Endothelial cell of hepatic sinusoid (primary cell): ENCODE data around the gene HIPK4.
"Not testable (repeated sequence)": the region's sequence is repeated elsewhere in the genome, so short reads cannot be mapped to it uniquely, and the experiment has no call there.

Experiments used
- in situ Hi-C: cut with HindIII; loops from 2 replicates; pipeline ENCODE4 v1.10.0; 2017; ENCODE audit warnings: low sequenced_read_pairs

The HIPK4 gene

DNA sequence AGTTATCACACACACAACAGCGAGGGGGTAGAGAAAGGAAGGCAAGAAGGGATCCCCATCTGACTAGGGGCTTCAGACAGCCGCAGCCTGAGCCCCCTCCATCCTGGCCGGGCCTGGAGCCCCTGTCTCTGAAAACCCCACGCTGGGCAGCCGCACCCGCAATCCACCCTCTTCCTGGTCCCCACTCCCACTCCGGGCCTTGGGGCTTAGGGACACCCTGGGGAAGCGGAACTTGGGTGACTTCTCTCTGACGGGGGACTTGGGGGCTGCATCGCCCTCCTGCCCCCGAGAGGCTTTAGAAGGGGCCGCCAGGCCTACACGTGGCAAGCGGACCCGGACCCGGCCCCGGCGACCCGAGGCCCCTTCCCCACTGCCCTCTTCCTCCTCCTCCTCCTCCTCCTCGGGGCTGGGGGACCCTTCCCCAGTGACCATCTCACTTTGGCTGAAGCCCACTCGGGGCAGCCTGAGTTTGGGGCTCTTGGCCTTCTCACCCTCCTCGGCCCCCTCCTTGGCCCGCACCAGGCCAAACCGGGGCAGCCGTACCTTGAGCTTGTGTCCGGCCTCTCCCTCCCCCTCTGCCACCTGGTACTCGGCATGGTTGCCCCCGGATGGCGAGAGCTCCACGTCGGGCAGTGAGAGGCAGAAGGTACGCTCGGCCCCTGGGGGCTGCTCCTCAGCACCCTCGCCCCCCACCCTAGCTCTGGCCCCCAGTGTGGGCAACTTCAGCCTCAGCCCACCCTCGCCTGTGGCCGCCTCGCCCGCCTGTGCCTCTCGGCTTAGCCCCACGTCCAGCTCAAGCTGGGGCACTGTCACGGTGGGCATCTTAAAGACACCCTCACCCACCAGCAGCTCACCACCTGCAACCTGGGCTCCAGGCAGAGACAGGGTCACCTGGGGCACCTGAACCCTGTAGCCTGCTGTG lies 4.2 kb upstream of the HIPK4 start:
- in situ Hi-C loops, result no loop called here

DNA sequence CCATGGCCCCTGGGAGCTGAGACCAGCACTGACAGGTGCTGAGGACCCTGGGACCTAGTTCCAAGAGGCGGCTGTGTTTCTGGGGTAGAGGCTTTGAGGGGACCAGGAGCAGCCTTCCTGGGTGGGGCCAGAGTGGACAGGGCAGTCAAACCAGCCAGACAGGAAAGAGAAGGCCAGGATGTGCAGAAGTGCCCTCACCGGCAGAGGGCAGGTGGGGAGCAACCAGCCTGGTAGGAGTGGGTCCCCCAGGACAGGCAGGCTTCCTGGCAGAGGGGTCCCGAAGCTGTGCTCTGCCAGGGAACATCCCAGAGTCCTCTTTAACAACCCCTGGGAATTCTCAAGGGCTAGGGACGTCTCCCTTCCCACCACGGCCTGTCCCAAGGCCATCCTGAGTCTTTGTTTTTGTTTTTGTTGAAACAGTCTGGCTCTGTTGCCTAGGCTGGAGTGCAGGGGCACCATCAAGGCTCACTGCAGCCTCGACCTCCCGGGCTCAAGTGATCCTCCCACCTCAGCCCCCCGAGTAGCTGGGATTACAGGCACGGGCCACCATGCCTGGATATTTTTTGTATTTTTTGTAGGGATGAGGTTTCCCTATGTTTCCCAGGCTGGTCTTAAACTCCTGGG lies 3.0 kb upstream of the HIPK4 start:
- in situ Hi-C loops, result no loop called here

DNA sequence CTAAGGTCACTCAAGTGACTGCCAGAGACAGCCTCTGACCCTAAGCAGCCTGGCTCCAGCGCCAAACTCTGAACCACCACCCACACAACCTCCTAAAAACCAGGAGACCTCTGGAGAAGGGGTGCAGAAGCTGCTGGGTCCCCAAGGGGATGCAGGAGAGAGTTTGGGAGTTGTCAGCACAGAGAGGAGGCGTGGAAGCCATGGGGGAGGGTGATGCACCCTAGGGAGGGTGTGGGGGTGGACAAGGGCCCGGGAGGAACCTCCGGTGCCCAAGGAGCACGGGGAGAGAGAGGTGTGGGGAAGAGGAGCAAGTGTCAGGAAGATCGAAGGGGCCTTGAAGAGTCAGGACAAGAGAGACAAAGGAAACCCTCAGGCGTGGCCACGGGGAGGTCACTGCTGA lies 2.1 kb upstream of the HIPK4 start:
- in situ Hi-C loops, result no loop called here

DNA sequence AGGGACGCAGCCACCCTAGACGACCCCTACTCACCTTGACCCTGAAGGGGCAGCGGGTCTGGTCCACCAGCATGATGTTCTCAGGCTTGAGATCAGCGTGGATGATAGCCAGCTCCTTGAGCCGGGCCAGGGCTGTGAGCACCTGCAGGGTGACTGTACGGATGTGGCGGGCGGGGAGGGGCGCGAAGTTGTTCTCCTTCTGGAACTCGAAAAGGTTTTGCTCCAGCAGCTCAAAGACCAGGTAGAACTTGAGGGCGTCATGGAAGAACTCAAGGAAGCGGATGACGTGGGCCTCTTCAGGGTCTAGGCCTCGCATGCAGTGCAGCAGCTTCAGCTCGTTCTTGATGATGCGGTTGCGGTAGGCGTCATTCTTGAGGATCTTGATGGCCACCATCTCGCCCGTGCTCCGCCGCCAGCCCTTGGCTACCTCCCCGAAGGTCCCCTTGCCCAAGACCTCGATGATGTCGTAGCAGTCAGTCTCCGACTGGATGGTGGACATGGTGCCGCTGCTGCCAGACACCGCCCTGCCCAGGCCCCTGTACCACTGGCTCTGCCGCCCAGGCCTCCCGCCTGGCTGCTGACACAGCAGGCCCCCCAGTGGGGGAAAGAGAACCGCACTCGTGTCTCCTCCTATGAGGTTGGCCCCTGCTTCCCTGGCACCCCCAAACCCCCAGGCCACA lies 437 bp downstream of the HIPK4 start:
- in situ Hi-C loops, result no loop called here

DNA sequence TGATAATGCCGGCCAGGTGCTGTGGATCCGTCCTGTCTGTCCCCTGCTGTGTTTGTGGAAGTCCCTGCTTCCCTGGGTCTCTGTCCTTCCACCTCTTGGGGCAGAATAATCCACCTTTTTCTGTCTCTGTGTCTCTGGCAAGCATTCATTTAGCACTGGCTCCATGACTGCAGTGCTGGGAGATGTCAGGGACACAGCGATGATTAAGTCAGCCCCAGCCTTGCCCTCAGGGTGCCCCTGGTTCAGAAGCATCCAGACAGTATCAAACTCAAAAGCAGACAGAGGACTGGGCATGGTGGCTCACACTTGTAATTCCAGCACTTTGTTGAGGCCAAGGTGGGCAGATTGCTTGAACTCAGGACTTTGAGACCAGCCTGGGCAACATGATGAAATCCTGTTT lies 1.5 kb downstream of the HIPK4 start:
- in situ Hi-C loops, result no loop called here

DNA sequence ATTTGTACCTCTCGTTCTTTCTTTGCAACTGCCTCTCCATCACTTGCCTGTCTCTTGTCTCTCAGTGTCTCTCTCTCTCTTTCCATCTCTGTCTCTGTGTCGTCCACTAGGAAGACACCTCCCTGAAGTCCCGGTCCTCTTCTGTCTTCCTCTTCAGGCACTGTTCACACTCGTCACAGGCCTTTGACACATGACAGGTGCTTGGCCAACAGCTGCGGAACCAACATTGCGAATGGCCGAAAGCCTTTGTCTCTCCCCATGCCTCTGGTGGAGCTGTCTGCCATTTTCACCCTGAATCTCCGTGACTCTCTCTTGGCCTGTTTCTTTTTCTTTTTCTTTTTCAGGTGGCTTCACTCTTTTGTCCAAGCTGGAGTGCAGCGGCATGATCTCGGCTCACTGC lies 2.8 kb downstream of the HIPK4 start:
- in situ Hi-C loops, result no loop called here

DNA sequence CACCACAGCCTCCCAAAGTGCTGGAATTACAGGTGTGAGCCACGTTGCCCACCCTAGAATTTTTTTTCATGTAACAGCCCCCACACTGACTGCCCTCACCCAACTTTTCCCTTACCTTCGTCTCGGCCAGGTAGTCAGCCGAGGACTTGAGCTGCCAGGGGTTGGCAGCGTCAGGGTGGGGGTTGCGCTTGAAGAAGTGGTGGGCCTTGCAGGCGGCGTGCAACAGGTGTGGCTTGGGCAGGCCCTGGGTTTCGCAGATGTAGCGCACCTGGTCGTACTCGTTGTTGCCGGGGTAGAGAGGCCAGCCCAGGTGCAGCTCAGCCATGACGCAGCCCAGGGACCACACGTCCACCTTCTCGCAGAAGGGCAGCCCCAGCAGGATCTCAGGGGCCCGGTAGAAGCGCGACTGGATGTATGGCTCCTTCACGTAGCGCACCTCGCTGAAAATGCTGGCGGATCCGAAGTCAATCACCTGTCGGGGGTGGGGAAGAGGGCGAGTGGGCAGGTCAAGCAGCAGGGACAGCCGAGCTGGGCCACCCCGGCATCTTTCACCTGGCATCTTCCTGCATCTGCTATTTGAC lies 6.2 kb downstream of the HIPK4 start:
- in situ Hi-C loops, result no loop called here

DNA sequence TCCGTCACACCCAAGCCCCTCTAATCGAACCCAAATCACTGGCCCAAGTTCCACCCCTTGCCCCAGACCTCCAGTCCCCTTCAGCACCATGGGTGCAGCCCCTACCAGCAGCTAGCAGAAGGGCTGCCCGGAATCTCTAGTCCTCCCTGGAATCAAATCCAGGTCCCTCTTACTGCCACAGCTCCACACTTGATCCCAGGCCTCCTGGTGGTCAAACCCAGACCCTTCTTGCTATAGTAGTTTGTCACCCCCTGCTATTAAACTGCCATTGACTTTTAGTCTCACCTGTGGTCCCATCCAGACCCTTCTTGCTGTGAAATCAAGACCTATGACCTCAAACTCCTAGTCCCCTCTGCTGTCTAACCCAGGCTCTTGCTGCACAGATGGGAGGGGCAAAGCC lies 8.7 kb downstream of the HIPK4 start:
- in situ Hi-C loops, result no loop called here

DNA sequence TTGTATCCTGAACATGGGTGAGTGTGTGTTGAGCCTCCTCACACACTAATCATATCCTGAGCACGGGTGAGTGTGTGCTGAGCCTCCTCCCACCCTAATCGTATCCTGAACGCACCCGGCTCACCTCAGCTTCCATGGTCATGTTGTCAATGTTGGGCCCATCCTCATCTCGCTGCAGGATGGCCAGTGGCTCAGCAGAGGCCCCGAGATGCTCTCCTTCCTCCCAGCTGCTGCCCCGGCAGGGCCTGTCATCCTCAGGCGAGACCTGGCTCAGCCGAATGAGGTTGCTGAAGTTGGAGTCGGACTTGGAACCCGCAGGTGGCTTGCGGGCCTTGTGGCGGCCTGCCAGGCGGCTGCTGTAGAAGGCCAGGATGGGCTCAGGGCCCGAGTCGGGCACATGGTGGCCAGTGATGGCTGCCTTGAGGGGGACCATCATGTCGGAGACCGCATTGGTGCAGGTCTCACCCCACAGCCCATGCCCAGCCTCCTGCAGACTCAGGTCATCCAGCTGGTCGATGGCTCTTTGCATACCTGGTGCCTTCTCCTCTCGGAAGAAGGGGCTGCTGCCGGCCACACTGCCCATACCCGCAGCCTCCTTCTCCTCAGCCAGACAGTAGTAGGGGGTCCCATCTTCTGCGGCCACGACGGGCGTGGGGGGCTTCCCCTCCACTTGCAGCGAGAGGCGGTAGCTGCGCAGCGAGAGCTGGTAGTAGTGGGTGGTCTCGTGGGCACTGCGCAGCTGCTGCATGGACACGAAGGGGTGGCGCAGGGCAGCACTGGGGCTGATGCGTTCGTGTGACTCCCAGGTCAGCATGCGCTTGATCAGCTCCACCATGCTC lies 9.6 kb downstream of the HIPK4 start:
- in situ Hi-C loops, result no loop called here

DNA sequence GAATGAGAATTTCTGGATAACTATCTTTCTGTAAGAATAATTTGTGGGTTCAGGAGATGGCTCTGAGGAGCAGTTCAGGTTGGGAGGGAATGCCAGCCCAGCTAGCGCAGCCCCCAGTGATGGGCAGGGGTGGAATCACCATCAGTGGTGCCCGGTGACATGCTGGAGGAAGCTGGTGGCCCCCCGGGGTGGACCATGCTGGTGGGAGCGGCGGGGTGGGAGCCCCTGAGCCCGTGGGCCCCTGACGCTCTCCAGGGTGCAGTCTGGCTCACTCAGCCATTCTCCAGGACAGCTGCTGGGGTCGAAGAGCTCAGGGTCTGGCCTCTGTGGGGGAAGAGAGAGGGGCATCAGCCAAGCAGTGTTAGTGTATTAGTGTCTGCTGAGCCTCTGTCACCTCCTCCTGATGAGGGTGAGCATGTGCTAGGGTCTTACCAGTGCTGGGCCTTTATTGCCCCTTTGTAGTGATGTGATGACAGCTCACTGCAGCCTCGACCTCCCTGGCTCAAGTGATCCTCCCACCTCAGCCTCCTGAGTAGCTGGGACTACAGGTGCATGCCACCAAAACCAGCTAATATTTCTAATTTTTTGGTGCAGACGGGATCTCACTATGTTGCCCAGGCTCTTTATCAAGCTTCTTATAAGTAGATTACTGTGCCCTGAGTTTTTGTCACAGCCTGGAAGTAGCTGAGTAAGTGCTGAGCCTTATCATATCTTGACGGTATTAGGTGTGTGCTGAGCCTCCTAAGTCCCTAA lies 10.4 kb downstream of the HIPK4 start:
- in situ Hi-C loops, result no loop called here

DNA sequence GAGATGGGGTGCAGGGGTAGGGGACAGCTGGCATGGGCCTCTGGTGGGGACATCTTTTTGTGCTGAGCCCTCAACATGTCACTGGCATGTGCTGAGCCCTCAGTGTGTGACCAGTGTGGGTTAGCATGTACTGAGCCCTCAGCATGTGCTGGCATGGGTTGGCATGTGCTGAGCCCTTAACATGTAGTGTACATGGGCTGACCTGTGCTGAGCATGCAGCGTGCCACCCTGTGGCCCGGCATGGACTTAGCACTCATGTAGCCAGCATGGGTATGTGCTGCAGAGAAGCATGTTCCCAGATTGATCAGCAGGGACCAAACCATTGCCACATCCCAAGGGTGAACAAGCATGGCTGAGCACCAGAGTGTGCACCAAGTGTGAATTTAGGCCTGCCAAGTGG lies 11.5 kb downstream of the HIPK4 start:
- in situ Hi-C loops, result no loop called here

DNA sequence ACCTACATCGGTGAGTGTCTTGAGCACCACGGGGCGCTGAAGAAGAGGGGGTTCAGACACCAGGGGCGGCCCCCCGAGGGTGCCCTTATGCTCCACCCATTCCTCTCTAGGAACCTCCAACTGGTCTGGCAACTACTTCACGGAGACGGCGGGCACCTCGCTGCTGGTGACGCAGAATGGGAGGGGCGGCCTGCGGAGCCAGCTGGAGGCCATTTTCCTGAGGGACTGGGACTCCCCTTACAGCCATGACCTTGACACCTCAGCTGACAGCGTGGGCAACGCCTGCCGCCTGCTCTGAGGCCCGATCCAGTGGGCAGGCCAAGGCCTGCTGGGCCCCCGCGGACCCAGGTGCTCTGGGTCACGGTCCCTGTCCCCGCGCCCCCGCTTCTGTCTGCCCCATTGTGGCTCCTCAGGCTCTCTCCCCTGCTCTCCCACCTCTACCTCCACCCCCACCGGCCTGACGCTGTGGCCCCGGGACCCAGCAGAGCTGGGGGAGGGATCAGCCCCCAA lies 12.1 kb downstream of the HIPK4 start:
- in situ Hi-C loops, result no loop called here

DNA sequence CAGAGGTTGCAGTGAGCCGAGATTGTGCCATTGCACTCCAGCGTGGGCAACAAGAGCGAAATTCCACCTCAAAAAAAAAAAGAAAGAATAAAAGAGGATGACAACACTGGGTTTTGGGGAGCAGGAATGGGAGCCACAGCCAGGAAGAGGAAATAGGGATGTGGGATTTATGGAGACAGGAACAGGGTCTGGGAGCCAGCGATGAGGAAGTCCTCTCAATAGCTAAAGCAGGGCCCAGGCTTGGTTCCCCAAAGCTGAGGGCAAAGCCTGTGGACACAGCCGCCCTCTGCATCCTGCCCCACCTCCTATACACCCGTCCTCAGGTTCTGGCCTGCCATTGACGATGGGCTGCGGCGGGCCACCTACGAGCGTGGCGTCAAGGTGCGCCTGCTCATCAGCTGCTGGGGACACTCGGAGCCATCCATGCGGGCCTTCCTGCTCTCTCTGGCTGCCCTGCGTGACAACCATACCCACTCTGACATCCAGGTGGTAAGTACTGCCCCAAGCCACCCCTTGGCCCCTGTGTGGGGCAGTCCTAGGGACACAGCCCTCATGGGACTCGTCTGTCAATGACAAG lies 13.6 kb downstream of the HIPK4 start:
- in situ Hi-C loops, result no loop called here

DNA sequence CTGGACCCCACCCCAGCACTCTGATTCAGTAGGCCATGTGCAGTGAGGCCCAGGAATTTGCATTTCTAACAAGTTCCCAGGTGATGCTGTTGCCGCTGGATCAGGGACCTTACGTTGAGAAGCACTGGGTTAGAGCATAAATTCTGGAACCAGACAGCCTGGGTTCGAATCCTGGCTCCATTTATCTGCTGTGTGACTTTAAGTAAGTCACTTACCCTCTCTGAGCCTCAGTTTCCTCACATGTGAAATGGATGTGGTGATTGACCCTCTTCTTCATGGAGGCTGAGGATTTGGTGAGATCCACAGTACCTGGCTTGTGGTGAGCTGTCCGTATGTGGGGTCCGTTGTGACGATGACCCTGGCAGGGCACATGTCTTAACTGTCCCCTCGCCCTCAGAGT lies 15.9 kb downstream of the HIPK4 start:
- in situ Hi-C loops, result no loop called here

DNA sequence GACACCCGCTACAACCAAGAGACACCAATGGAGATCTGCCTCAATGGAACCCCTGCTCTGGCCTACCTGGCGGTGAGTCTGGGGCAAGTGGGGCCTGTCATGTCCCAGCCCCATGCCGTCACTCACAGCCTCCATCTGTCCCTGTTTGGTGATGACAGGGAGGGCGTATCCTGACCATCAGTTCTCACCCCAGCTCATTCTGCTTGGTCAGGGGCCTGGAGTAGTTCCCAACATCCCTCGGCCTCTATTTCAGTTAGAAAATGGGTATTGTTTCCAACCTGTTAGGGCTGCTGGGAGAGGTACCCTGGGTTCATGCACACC lies 18.2 kb downstream of the HIPK4 start:
- in situ Hi-C loops, result no loop called here

DNA sequence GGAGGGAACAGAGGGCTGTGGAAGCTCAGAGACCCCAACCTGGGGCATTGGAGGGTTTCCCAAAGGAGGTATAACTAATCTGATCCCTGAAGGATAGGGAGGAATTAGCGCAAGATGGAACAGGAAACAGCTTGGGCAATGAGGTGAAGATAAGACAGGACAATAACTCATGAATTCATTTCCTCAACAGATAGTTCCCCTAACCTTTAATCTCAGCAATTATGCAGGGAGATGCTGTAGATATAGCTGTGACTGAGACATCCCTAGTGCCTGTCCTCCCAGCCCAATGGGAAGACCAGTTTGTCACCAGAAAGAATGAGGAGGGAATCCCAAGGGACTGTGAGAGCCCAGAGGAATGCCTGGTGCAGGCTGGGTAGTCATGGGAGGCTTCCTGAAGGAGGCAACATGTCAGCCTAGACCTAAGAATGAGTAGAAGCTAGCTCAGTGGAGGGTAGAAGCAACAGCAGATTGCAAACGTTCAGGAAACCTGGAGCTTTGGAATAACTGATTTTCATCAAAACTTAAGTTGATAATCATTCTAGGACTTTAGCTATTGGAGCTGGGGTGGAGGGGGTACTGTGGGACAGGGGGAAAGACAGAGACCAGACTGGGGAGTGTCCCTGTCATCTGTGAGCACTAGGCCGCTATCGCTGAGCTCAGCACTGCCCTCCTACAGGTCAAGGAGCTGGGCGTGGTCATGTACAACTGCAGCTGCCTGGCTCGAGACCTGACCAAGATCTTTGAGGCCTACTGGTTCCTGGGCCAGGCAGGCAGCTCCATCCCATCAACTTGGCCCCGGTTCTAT lies 18.8 kb downstream of the HIPK4 start:
- in situ Hi-C loops, result no loop called here

DNA sequence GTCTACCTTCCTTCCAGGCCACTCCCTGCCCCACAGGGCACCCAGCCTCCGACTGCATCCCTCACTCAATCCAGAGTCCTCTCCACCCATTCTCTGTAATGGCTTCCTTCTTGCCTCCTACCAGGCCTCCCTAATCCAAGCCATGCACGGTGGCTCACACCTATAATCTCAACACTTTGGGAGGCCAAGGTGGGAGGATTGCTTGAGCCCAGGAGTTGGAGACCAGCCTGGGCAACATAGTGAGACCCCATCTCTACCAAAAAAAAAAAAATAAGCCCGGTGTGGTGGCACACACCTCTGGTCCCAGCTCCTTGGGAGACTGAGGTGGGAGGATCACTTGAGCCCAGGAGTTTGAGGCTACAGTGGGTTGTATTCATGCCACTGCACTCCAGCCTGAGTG lies 19.7 kb downstream of the HIPK4 start:
- in situ Hi-C loops, result not testable (repeated sequence)

DNA sequence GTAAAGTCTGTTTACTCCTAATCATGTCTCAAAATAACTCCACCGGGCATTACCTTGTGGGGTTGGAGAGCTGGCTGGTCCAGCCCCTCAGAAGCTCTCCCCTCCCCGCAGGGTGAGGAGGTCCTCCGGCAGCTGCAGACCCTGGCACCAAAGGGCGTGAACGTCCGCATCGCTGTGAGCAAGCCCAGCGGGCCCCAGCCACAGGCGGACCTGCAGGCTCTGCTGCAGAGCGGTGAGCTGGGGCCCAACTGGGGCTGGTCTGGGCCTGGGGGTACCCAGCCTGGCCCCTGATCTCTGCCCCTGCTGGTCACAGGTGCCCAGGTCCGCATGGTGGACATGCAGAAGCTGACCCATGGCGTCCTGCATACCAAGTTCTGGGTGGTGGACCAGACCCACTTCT lies 20.2 kb downstream of the HIPK4 start:
- in situ Hi-C loops, result no loop called here
